ENCODE measurements around the gene PDE7B. TPM values are rescaled to one million over a fixed set of nuclear protein-coding genes. Genes with fewer than 3 reads are reported as not detected.

The PDE7B gene
- total RNA-seq, 4 donors from 2014 or later: 12.9 to 22.5 (median 16.4) TPM

- peaks cover 0 to 9% (median 0%) of the 10 kb centered on the region in 4 donors for H3K4me1 ChIP-seq
- no peak overlapping the region for H3K27ac ChIP-seq
- DNase-seq (ENCODE audit: low spot score in 2 of 2): no peak
- no peaks in the 10 kb centered on the region for H3K36me3 ChIP-seq
- H3K9me3 ChIP-seq: peaks cover 0 to 7% (median 0%) of the 10 kb centered on the region in 4 donors
- 61 to 69% methylated on average over 1 of the region's 1 CpG for WGBS, 2 donors
- H3K4me3 ChIP-seq: no peak overlapping the region
- no peak for TF ChIP-seq CTCF (IDR thresholded peaks at IDR 0.05)
- no peak for TF ChIP-seq POLR2A (IDR thresholded peaks at IDR 0.05)
- TF ChIP-seq EP300 (IDR thresholded peaks at IDR 0.05): no peak
- H3K27me3 ChIP-seq: no peaks in the 10 kb centered on the region
These were observed 239.4 kb downstream of the PDE7B start for GRCh38 chr6:136090929-136091328.

- H3K27me3 ChIP-seq: no peaks in the 10 kb centered on the region
- H3K27ac ChIP-seq: no peak overlapping the region
- peaks cover 0 to 7% (median 0%) of the 10 kb centered on the region in 4 donors for H3K9me3 ChIP-seq
- no peaks in the 10 kb centered on the region for H3K36me3 ChIP-seq
- no peak for TF ChIP-seq EP300 (IDR thresholded peaks at IDR 0.05)
- TF ChIP-seq CTCF (IDR thresholded peaks at IDR 0.05): no peak
- no peak for TF ChIP-seq POLR2A (IDR thresholded peaks at IDR 0.05)
- no peak overlapping the region for H3K4me3 ChIP-seq
- WGBS, 2 donors: 79 to 84% methylated on average over 3 of the region's 3 CpGs
- DNase-seq (ENCODE audit: low spot score in 2 of 2): no peak
- peaks cover 0 to 21% (median 0%) of the 10 kb centered on the region in 4 donors for H3K4me1 ChIP-seq
These were observed 241.4 kb downstream of the PDE7B start for GRCh38 chr6:136092897-136093296.

DNA sequence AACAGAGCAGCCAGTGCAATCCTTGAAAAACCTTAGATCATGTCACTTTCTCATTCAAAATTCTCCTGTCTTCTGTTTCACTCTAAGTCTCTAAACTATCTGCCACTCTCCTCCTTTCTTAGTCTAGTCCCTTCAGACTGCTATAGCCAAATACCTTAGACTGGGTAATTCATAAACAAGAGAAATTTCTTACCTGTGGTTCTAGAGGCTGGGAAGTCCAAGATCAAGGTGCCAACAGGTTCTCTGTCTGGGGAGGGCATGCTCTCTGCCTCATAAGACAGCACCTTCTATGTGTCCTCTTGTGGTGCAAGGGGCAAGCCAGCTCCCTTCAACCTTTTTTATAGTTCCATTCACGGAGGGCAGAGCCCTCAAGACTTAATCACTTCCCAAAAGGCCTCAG is 242.3 kb downstream of the PDE7B start:
- no peaks in the 10 kb centered on the region for H3K36me3 ChIP-seq
- WGBS, 2 donors: 100% methylated on average over 1 of the region's 1 CpG
- no peak overlapping the region for H3K27ac ChIP-seq
- peaks cover 0 to 21% (median 0%) of the 10 kb centered on the region in 4 donors for H3K4me1 ChIP-seq
- no peak for DNase-seq (ENCODE audit: low spot score in 2 of 2)
- H3K9me3 ChIP-seq: peaks cover 0 to 7% (median 0%) of the 10 kb centered on the region in 4 donors
- no peaks in the 10 kb centered on the region for H3K27me3 ChIP-seq
- TF ChIP-seq CTCF (IDR thresholded peaks at IDR 0.05) (no peak), EP300 (IDR thresholded peaks at IDR 0.05) (no peak), POLR2A (IDR thresholded peaks at IDR 0.05) (no peak)
- no peak overlapping the region for H3K4me3 ChIP-seq

GRCh38 chr6:136094812-136095211 is 243.3 kb downstream of the PDE7B start:
- Histone ChIP-seq H3K27me3 (no peaks in the 10 kb centered on the region), H3K4me3 (no peak overlapping the region), H3K9me3 (peaks cover 0 to 7% (median 0%) of the 10 kb centered on the region in 4 donors), H3K4me1 (peaks cover 0 to 21% (median 0%) of the 10 kb centered on the region in 4 donors), H3K27ac (no peak overlapping the region), H3K36me3 (no peaks in the 10 kb centered on the region)
- 88 to 91% methylated on average over 3 of the region's 3 CpGs for WGBS, 2 donors
- DNase-seq (ENCODE audit: low spot score in 2 of 2): no peak
- no peak for TF ChIP-seq EP300 (IDR thresholded peaks at IDR 0.05)
- TF ChIP-seq CTCF (IDR thresholded peaks at IDR 0.05): no peak
- TF ChIP-seq POLR2A (IDR thresholded peaks at IDR 0.05): no peak

DNA sequence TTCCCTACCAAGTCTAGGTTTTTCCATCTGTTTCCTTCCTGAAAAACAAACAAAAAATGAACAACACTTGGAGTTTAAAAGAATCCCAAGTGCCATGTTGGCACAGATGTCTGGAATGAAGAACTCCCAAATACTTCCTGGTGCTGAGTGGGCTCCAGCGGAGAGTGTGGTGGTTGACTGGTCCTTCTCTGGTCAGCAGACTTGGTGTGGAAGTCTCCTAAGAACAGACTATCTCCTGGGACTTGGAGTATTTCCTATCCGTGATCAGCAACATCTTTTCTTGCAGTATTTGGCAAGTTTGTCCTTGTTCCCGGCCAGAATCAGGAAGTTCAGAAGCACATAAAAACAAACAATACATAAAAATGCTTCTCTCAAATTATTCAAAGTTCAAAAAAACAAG is 244.5 kb downstream of the PDE7B start:
- no peak overlapping the region for H3K4me3 ChIP-seq
- peaks cover 0 to 7% (median 0%) of the 10 kb centered on the region in 4 donors for H3K9me3 ChIP-seq
- peaks cover 0 to 21% (median 0%) of the 10 kb centered on the region in 4 donors for H3K4me1 ChIP-seq
- DNase-seq (ENCODE audit: low spot score in 2 of 2): peak; percentile 19 to 43
- 40 to 43% methylated on average over 3 of the region's 3 CpGs for WGBS, 2 donors
- H3K27ac ChIP-seq: peak overlapping the region in 2 of 4 donors; percentile 8 to 31
- TF ChIP-seq EP300 (IDR thresholded peaks at IDR 0.05): peak in 1 of 2 donors; percentile 25
- TF ChIP-seq POLR2A (IDR thresholded peaks at IDR 0.05): no peak
- no peaks in the 10 kb centered on the region for H3K27me3 ChIP-seq
- no peaks in the 10 kb centered on the region for H3K36me3 ChIP-seq

All from tibial nerve (tissue), 4 donors.